ENCODE data around the gene EXOSC10. TPM values are rescaled to one million over a fixed set of nuclear protein-coding genes. Genes with fewer than 3 reads are reported as not detected.

The EXOSC10 gene
- total RNA-seq, 6 experiments from 2014 or later, result 13.4 to 32.4 (median 20.7) TPM

DNA sequence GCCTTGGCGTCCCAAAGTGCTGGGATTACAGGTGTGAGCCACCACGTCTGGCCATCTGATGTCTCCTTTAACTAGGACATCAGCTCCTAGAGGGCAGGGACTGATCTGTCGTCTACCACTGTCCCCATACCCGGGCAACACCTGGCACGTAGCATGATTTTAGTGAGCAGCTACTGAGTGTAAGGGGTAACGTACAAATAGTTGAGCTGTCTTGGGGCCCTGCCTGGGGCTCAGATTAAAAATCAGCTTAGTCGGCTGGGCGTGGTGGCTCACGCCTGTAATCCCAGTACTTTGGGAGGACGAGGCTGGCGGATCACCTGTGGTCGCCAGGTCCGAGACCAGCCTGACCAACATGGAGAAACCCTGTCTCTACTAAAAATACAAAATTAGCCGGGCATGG lies 41.6 kb downstream of the EXOSC10 start:
- Histone ChIP-seq H3K27ac (no peak overlapping the region), H3K36me3 (peaks cover 0 to 13% (median under 1%) of the 10 kb centered on the region in 4 donors), H3K27me3 (no peaks in the 10 kb centered on the region), H3K4me3 (no peak overlapping the region), H3K4me1 (peaks cover 0 to 7% (median 3%) of the 10 kb centered on the region in 4 donors), H3K9me3 (no peaks in the 10 kb centered on the region)
- TF ChIP-seq, protein P1, sequence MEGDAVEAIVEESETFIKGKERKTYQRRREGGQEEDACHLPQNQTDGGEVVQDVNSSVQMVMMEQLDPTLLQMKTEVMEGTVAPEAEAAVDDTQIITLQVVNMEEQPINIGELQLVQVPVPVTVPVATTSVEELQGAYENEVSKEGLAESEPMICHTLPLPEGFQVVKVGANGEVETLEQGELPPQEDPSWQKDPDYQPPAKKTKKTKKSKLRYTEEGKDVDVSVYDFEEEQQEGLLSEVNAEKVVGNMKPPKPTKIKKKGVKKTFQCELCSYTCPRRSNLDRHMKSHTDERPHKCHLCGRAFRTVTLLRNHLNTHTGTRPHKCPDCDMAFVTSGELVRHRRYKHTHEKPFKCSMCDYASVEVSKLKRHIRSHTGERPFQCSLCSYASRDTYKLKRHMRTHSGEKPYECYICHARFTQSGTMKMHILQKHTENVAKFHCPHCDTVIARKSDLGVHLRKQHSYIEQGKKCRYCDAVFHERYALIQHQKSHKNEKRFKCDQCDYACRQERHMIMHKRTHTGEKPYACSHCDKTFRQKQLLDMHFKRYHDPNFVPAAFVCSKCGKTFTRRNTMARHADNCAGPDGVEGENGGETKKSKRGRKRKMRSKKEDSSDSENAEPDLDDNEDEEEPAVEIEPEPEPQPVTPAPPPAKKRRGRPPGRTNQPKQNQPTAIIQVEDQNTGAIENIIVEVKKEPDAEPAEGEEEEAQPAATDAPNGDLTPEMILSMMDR (IDR thresholded peaks at IDR 0.05), result no peak
- no peak for TF ChIP-seq POLR2A (IDR thresholded peaks at IDR 0.05)
- no peak for ATAC-seq
- no peak for DNase-seq
- intact Hi-C loops (cut with DNase I), result no loop called here
- WGBS (ENCODE audit: insufficient coverage, low coverage, low lambda C conversion rate, missing lambda C conversion rate), result 92% methylated on average over 4 of the region's 14 CpGs

DNA sequence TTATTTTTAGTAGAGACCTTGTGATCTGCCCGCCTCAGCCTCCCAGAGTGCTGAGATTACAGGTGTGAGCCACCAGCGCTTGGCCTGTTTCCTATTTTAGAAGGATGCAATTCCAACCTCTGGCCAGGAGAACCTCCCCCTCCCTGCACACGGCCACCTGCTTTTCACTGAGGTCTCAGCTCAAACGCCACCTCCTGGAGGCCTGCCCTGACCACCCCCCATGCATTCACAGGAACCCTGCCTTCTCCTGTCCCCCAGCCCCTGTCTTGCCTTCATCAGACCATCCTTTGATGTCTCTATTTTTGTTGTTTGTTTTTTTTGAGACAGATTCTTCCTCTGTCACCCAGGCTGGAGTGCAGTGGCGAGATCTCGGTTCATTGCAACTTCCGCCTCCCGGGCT lies 42.2 kb downstream of the EXOSC10 start:
- Histone ChIP-seq H3K27ac (no peak overlapping the region), H3K4me1 (peaks cover 0 to 7% (median 3%) of the 10 kb centered on the region in 4 donors), H3K4me3 (no peak overlapping the region), H3K27me3 (no peaks in the 10 kb centered on the region), H3K36me3 (peaks cover 0 to 13% (median under 1%) of the 10 kb centered on the region in 4 donors), H3K9me3 (no peaks in the 10 kb centered on the region)
- WGBS (ENCODE audit: insufficient coverage, low coverage, low lambda C conversion rate, missing lambda C conversion rate), result 86% methylated on average over 6 of the region's 8 CpGs
- ATAC-seq, result no peak
- no peak for DNase-seq
- TF ChIP-seq POLR2A (IDR thresholded peaks at IDR 0.05), result no peak
- TF ChIP-seq, protein P1 (IDR thresholded peaks at IDR 0.05), result no peak
- intact Hi-C loops (cut with DNase I), result no loop called here

DNA sequence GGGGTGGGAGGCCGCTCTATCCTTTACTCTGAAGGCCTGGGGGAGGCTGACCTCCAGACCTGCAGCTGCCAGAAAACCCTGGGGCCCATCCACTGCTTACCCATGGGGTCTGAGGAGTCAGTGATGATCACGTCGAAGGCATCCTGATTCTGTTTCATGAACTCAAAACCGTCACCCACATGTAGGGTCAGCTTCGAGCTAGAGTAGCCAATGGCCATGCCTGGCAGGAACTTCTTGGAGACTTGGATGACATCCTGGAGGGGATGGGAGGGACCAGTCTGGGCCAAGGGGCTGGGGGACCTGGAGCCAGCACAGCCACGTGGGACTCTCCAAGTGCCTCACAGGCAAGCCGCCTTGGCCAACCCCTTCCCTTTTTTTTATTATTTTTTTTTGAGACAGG lies 43.2 kb downstream of the EXOSC10 start:
- 83% methylated on average over 2 of the region's 7 CpGs for WGBS (ENCODE audit: insufficient coverage, low coverage, low lambda C conversion rate, missing lambda C conversion rate)
- Histone ChIP-seq H3K4me1 (peaks cover 0 to 7% (median 3%) of the 10 kb centered on the region in 4 donors), H3K4me3 (no peak overlapping the region), H3K36me3 (peaks cover 0 to 13% (median under 1%) of the 10 kb centered on the region in 4 donors), H3K9me3 (no peaks in the 10 kb centered on the region), H3K27ac (no peak overlapping the region), H3K27me3 (no peaks in the 10 kb centered on the region)
- no peak for TF ChIP-seq POLR2A (IDR thresholded peaks at IDR 0.05)
- TF ChIP-seq, protein P1 (IDR thresholded peaks at IDR 0.05), result no peak
- intact Hi-C loops (cut with DNase I), result no loop called here
- ATAC-seq, result no peak
- DNase-seq, result no peak

DNA sequence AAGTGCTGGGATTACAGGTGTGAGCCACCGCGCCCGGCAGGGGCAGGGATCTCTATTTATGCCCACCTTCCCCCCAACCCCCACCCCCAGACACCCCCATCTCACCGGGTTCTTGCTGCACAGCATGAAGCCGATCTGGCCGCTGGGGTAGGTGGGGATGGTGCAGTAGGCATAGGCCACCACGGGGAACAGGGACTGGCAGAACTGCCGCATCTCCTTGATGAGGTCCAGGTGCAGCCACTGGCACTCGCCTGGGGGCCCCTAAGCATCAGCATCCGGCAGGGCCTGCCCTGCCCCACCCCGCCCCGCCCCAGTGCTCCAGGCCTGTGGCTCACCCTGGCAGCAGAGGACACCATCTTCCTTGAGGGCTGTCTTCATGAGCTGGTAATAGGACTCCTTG lies 44.0 kb downstream of the EXOSC10 start:
- no peaks in the 10 kb centered on the region for H3K27me3 ChIP-seq
- intact Hi-C loops (cut with DNase I), result no loop called here
- no CpG with 5 or more reads among the region's 12 CpGs for WGBS (ENCODE audit: insufficient coverage, low coverage, low lambda C conversion rate, missing lambda C conversion rate)
- H3K27ac ChIP-seq, result no peak overlapping the region
- peaks cover 0 to 13% (median under 1%) of the 10 kb centered on the region in 4 donors for H3K36me3 ChIP-seq
- DNase-seq (no peak), ATAC-seq (no peak)
- H3K4me3 ChIP-seq, result no peak overlapping the region
- no peak for TF ChIP-seq POLR2A (IDR thresholded peaks at IDR 0.05)
- TF ChIP-seq, protein P1 (IDR thresholded peaks at IDR 0.05), result no peak
- no peaks in the 10 kb centered on the region for H3K9me3 ChIP-seq
- peaks cover 0 to 5% (median 0%) of the 10 kb centered on the region in 4 donors for H3K4me1 ChIP-seq

DNA sequence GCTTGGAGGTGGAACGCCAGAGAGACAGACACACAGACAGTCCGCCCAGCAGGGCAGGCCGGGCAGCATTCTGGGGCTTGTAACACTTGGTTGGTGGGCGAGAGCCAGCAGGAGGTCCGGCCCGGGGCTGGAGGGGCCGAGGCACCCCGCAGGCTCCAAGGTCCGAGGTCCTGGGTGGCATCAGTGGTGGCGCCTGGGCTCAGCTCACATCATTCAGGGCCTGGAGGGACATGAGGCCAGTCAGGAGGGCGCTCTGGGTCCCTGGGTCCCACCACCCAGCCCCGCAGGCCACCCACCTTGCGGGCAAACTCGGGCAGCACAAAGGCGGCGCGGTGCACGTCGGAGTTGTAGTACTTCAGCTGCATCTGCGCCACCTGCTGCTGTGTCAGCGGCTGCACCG lies 45.0 kb downstream of the EXOSC10 start:
- no CpG with 5 or more reads among the region's 22 CpGs for WGBS (ENCODE audit: insufficient coverage, low coverage, low lambda C conversion rate, missing lambda C conversion rate)
- TF ChIP-seq POLR2A (IDR thresholded peaks at IDR 0.05), result no peak
- TF ChIP-seq, protein P1 (IDR thresholded peaks at IDR 0.05), result no peak
- intact Hi-C loops (cut with DNase I), result no loop called here
- Histone ChIP-seq H3K36me3 (peaks cover 0 to 13% (median under 1%) of the 10 kb centered on the region in 4 donors), H3K4me3 (no peak overlapping the region), H3K4me1 (peaks cover 0 to 5% (median 0%) of the 10 kb centered on the region in 4 donors), H3K27me3 (no peaks in the 10 kb centered on the region), H3K9me3 (no peaks in the 10 kb centered on the region), H3K27ac (no peak overlapping the region)
- ATAC-seq (no peak), DNase-seq (no peak)
